Activated naive CD4-positive, alpha-beta T cell treated with anti-CD3 and anti-CD28 coated beads, Interleukin-2, amount 50 U/mL, for 72 hours (primary cell): ENCODE data around the gene ADCY3. TPM values are rescaled to one million over a fixed set of nuclear protein-coding genes. Genes with fewer than 3 reads are reported as not detected.

Experiments used
- ATAC-seq, 2 donors: fragments of 150-1000 bp; cut with Tn5 transposase; 2 replicates each; pipeline ENCODE4 v1.10.0; 2021; ENCODE audit warnings: mild to moderate bottlenecking in 2 of 2, moderate library complexity in 2 of 2
- DNase-seq, 2 donors: peaks; one replicate each; pipeline ENCODE4 v3.0.0; 2021 to 2022; ENCODE audit warnings: low spot score in 2 of 2
- H3K27ac Mint-ChIP-seq, 2 donors: one replicate each; pipeline ENCODE4 v1.8.0; 2022; ENCODE audit warnings: mild to moderate bottlenecking in 2 of 2, mixed read lengths in 2 of 2
- H3K36me3 Mint-ChIP-seq, 2 donors: one replicate each; pipeline ENCODE4 v1.8.0; 2022; ENCODE audit warnings: mixed read lengths in 2 of 2
- H3K9me3 Mint-ChIP-seq, 2 donors: one replicate each; pipeline ENCODE4 v1.8.0; 2022; ENCODE audit warnings: mixed read lengths in 2 of 2
- total RNA-seq, 2 donors: library from RNA; stranded (reverse); gene quantifications; one replicate each; pipeline ENCODE4 v1.2.3, GENCODE V29; 2022

ADCY3 gene
- total RNA-seq, 2 donors from 2014 or later, result 15.8 to 51.4 TPM

GRCh38 chr2:24853046-24853445 is 67.0 kb downstream of the ADCY3 start:
- no peaks in the 10 kb centered on the region for H3K9me3 Mint-ChIP-seq
- peaks cover 8 to 24% of the 10 kb centered on the region in 2 donors for H3K36me3 Mint-ChIP-seq
- no peak for DNase-seq
- H3K27ac Mint-ChIP-seq, result no peak overlapping the region
- no peak for ATAC-seq

GRCh38 chr2:24852431-24853020 is 67.5 kb downstream of the ADCY3 start:
- Mint-ChIP-seq H3K36me3 (peaks cover 8 to 25% of the 10 kb centered on the region in 2 donors), H3K27ac (no peak overlapping the region), H3K9me3 (no peaks in the 10 kb centered on the region)
- ATAC-seq (no peak), DNase-seq (no peak)

GRCh38 chr2:24852026-24852425 is 68.0 kb downstream of the ADCY3 start:
- H3K36me3 Mint-ChIP-seq, result peaks cover 8 to 30% of the 10 kb centered on the region in 2 donors
- no peak for ATAC-seq
- no peaks in the 10 kb centered on the region for H3K9me3 Mint-ChIP-seq
- no peak overlapping the region for H3K27ac Mint-ChIP-seq
- DNase-seq, result no peak

GRCh38 chr2:24850944-24851343 is 69.1 kb downstream of the ADCY3 start:
- Mint-ChIP-seq H3K36me3 (peaks cover 8 to 24% of the 10 kb centered on the region in 2 donors), H3K27ac (no peak overlapping the region), H3K9me3 (no peaks in the 10 kb centered on the region)
- DNase-seq (no peak), ATAC-seq (no peak)

GRCh38 chr2:24845691-24846090 is 74.3 kb downstream of the ADCY3 start:
- Mint-ChIP-seq H3K9me3 (no peaks in the 10 kb centered on the region), H3K36me3 (peaks cover 8 to 24% of the 10 kb centered on the region in 2 donors), H3K27ac (no peak overlapping the region)
- no peak for ATAC-seq
- no peak for DNase-seq

- no peak for ATAC-seq
- peaks cover 5 to 14% of the 10 kb centered on the region in 2 donors for H3K36me3 Mint-ChIP-seq
- no peaks in the 10 kb centered on the region for H3K9me3 Mint-ChIP-seq
- DNase-seq, result no peak
- H3K27ac Mint-ChIP-seq, result no peak overlapping the region
Observed at GRCh38 chr2:24844023-24844685, 75.9 kb downstream of the ADCY3 start.

GRCh38 chr2:24843330-24843860 is 76.6 kb downstream of the ADCY3 start:
- H3K9me3 Mint-ChIP-seq, result no peaks in the 10 kb centered on the region
- no peak for ATAC-seq
- no peak overlapping the region for H3K27ac Mint-ChIP-seq

GRCh38 chr2:24842081-24843050 is 77.7 kb downstream of the ADCY3 start:
- ATAC-seq, result no peak
- no peak for DNase-seq
- Mint-ChIP-seq H3K36me3 (peaks cover 0 to 4% of the 10 kb centered on the region in 2 donors), H3K9me3 (no peaks in the 10 kb centered on the region), H3K27ac (no peak overlapping the region)

More at GRCh38 chr2:24843330-24843860, 76.6 kb downstream of the ADCY3 start:
- DNase-seq, result no peak
- peaks cover 1 to 6% of the 10 kb centered on the region in 2 donors for H3K36me3 Mint-ChIP-seq

GRCh38 chr2:24840962-24841945 is 78.8 kb downstream of the ADCY3 start:
- Mint-ChIP-seq H3K9me3 (no peaks in the 10 kb centered on the region), H3K27ac (peak overlapping the region in 1 of 2 donors; percentile 29), H3K36me3 (no peaks in the 10 kb centered on the region)
- no peak for DNase-seq
- ATAC-seq, result no peak

- H3K27ac Mint-ChIP-seq, result peak overlapping the region in 1 of 2 donors; percentile 52
- H3K36me3 Mint-ChIP-seq, result peaks cover 0 to 6% of the 10 kb centered on the region in 2 donors
- DNase-seq (no peak), ATAC-seq (no peak)
- no peaks in the 10 kb centered on the region for H3K9me3 Mint-ChIP-seq
Observed at GRCh38 chr2:24840164-24840869, 79.7 kb downstream of the ADCY3 start.

- no peak for DNase-seq
Observed at GRCh38 chr2:24839729-24840128, 80.3 kb downstream of the ADCY3 start.

GRCh38 chr2:24838541-24838940 is 81.5 kb downstream of the ADCY3 start:
- ATAC-seq (no peak), DNase-seq (no peak)
- Mint-ChIP-seq H3K27ac (no peak overlapping the region), H3K36me3 (peaks cover 0 to 21% of the 10 kb centered on the region in 2 donors), H3K9me3 (no peaks in the 10 kb centered on the region)

More at GRCh38 chr2:24839729-24840128, 80.3 kb downstream of the ADCY3 start:
- ATAC-seq, result no peak
- peak overlapping the region in 1 of 2 donors; percentile 28 for H3K27ac Mint-ChIP-seq
- peaks cover 0 to 12% of the 10 kb centered on the region in 2 donors for H3K36me3 Mint-ChIP-seq
- H3K9me3 Mint-ChIP-seq, result no peaks in the 10 kb centered on the region

- no peaks in the 10 kb centered on the region for H3K9me3 Mint-ChIP-seq
- peaks cover 0 to 23% of the 10 kb centered on the region in 2 donors for H3K36me3 Mint-ChIP-seq
- H3K27ac Mint-ChIP-seq, result no peak overlapping the region
- ATAC-seq (no peak), DNase-seq (no peak)
Observed at GRCh38 chr2:24837996-24838513, 82.0 kb downstream of the ADCY3 start.

GRCh38 chr2:24836706-24837105 is 83.3 kb downstream of the ADCY3 start:
- Mint-ChIP-seq H3K36me3 (peaks cover 0 to 23% of the 10 kb centered on the region in 2 donors), H3K9me3 (no peaks in the 10 kb centered on the region), H3K27ac (no peak overlapping the region)
- DNase-seq, result no peak
- no peak for ATAC-seq

GRCh38 chr2:24836206-24836605 is 83.8 kb downstream of the ADCY3 start:
- no peak for DNase-seq
- peak overlapping the region in 1 of 2 donors; percentile 4 for H3K27ac Mint-ChIP-seq
- no peaks in the 10 kb centered on the region for H3K9me3 Mint-ChIP-seq
- H3K36me3 Mint-ChIP-seq, result peaks cover 0 to 23% of the 10 kb centered on the region in 2 donors
- ATAC-seq, result no peak
